BJ (cell line): Measurements from ENCODE around the gene FUT6. TPM values are rescaled to one million over a fixed set of nuclear protein-coding genes. Genes with fewer than 3 reads are reported as not detected.

Experiments used
- CTCF ChIA-PET: fragments of 350-600 bp; formaldehyde crosslinking; extraction: SDS; loops from one replicate; lab custom pipeline; 2021; ENCODE audit warnings: antibody characterized with exemption, inconsistent platforms; lab: Yijun Ruan, JAX
- POLR2A ChIA-PET: fragments of 300-600 bp; sonication (Branson Sonifier 250); formaldehyde crosslinking; extraction: SDS; loops from one replicate; lab custom pipeline; 2021; ENCODE audit warnings: antibody characterized with exemption; lab: Charles Lee
- DNase-seq: peaks from one replicate; pipeline ENCODE4 v3.0.0-alpha.2; 2011; ENCODE audit warnings: low read depth
- H3K27me3 ChIP-seq: 2 replicates; pipeline ENCODE4 v1.6.0; 2011; ENCODE audit warnings: low read length; ENCODE audit not compliant: control insufficient read depth, insufficient read depth
- H3K36me3 ChIP-seq: 2 replicates; pipeline ENCODE4 v1.5.1; 2011; ENCODE audit warnings: low read length; ENCODE audit not compliant: control insufficient read depth, insufficient read depth
- H3K4me3 ChIP-seq: 2 replicates; pipeline ENCODE4 v1.5.1; 2011; ENCODE audit warnings: low read depth, mild to moderate bottlenecking, control low read depth, low read length
- polyA plus RNA-seq: library from polyadenylated mRNA; depleted of rRNA; stranded (reverse); fragments of >200 nt; gene quantifications from 2 replicates; pipeline ENCODE4 v1.2.3, GENCODE V29; 2011
- TF ChIP-seq, protein P1 (sequence below): IDR thresholded peaks from 2 replicates; pipeline ENCODE4 v1.5.1; 2011; ENCODE audit warnings: low read depth, mild to moderate bottlenecking, control low read depth, inconsistent platforms, low read length, moderate library complexity; ENCODE audit not compliant: insufficient read depth

The FUT6 gene
- polyA plus RNA-seq, 1 experiment: not detected

DNA sequence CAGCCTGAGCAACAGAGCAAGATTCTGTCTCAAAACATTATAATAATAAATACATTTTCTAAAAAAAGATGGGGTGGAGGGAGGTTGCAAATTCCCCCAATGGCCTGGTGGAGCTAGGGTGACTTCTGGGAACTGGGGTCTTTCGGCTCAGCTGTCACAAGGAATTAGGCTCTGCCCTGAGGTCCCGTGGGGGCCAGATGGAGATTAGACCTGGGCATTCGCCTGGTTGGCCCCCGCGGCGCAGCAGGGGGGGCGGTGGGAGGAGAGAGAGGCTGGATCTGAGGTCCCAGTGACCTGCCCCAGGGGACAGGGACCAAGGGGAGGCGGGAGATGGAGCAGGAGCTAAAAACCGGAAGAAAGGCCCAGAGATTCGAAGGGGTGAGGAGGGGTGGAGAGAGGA, 14.8 kb downstream of the FUT6 start:
- TF ChIP-seq, protein P1, sequence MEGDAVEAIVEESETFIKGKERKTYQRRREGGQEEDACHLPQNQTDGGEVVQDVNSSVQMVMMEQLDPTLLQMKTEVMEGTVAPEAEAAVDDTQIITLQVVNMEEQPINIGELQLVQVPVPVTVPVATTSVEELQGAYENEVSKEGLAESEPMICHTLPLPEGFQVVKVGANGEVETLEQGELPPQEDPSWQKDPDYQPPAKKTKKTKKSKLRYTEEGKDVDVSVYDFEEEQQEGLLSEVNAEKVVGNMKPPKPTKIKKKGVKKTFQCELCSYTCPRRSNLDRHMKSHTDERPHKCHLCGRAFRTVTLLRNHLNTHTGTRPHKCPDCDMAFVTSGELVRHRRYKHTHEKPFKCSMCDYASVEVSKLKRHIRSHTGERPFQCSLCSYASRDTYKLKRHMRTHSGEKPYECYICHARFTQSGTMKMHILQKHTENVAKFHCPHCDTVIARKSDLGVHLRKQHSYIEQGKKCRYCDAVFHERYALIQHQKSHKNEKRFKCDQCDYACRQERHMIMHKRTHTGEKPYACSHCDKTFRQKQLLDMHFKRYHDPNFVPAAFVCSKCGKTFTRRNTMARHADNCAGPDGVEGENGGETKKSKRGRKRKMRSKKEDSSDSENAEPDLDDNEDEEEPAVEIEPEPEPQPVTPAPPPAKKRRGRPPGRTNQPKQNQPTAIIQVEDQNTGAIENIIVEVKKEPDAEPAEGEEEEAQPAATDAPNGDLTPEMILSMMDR: no peak
- Histone ChIP-seq H3K4me3 (no peak overlapping the region), H3K27me3 (peaks cover 3% of the 10 kb centered on the region; the same call in 1 of the 2 replicates), H3K36me3 (no peaks in the 10 kb centered on the region)
- ChIA-PET POLR2A (no interaction called here), CTCF (interaction anchor here (4.7 kb wide), 1 partner anchor 21 kb away, joined by 21 read pairs; no protein-coding TSS in a partner anchor)
- no peak for DNase-seq

DNA sequence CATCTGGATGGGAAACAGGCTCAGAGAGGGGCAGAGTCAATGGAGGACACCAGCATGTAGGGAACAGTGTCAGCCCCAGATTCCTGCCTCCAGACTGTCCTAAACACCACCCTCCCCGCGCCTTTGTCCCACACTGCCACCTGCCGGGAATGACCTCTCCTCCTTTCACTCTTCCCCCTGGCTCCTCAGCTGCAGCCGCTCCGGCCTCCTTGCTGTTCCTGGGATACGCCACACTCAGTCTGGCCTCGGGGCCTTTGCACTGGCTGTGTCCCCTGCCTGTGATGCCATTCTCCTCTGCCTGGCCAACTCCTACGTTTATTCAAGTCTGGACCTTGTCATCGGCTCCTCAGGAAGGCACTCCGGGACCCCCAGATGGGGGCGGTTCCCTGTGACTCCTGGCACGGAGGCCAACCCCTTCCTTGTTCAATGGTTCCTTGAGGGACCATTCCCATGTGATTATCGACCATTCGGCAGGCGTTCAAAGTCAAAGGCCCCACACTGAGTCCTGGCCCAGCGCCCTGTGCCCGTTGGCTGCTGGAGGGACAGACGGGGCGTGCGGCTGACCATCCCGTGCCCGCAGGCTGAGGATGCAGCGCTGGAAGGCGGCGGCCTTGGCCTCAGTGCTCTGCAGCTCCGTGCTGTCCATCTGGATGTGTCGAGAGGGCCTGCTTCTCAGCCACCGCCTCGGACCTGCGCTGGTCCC, 15.8 kb downstream of the FUT6 start:
- H3K36me3 ChIP-seq: no peaks in the 10 kb centered on the region
- no peak overlapping the region for H3K4me3 ChIP-seq
- POLR2A ChIA-PET: no interaction called here
- TF ChIP-seq, protein P1: 0 out of 2 replicates have a peak, but pooled peaks have one; percentile 14
- H3K27me3 ChIP-seq: no peaks in the 10 kb centered on the region
- DNase-seq: no peak
- CTCF ChIA-PET: interaction anchor here (4.7 kb wide), 1 partner anchor 20 kb away, joined by 21 read pairs; no protein-coding TSS in a partner anchor

DNA sequence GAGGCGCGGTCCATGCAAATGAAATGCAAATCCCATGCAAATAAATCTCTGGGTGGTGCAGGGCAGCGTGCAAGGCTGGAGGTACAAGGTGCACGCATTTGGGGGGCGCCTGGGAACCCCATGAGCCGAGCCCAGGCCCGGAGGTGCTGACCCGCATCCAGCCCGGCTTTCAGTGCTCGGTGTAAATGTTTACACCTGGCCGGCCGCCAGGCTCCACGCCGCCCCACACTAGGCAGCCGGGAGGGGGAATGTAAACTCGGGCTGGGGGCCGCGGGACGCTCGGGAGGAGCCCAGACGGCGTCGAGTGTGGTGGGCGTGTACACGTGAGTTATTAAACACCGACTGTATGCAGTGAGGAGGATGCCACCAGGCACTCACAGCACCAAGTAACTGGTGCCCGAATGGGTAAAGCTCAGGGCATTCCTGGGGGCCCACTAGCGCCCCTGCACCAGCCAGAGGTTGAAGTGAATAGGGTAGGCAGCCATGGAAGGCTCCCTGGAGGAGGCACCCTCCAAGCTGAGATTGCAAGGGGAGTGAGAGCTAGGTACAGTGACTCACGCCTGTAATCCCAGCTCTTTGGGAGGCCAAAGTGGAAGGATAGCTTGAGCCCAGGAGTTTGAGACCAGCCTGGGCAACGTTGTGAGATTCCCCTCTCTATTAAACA, 17.2 kb downstream of the FUT6 start:
- no peaks in the 10 kb centered on the region for H3K27me3 ChIP-seq
- no peaks in the 10 kb centered on the region for H3K36me3 ChIP-seq
- no peak overlapping the region for H3K4me3 ChIP-seq
- DNase-seq: no peak
- CTCF ChIA-PET: interaction anchor here (4.7 kb wide), 1 partner anchor 18 kb away, joined by 21 read pairs; no protein-coding TSS in a partner anchor
- POLR2A ChIA-PET: no interaction called here
- TF ChIP-seq, protein P1: no peak

DNA sequence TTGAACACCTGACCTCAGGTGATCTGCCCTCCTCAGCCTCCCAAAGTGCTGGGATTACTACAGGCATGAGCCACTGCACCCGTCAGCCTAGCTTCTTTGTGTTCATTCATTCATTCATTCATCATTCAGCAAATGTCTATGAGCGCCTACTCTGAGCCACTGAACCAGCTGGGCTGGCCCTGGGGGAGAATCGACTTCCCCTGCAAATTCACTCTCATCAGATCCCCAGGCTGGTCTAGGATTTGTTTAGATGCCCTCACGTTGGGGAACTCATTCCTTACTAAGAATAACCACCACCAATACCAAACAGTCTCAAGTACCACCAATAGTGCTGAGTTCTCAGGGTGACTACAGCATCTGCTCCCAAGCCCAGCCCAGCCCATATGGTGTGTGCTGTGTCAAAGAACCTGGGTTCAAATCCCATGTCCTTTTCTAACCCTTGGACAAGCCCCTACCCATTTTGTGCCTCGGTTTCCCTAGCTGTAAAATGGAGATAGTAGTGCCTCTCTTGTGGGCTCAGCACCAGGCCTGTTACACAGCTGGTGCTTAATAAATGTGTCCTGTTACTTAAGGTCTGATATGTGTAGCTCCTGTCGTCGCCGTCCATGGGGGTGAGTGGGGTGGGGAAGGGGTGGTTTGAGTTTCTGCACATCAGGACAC, 17.9 kb downstream of the FUT6 start:
- ChIA-PET POLR2A (no interaction called here), CTCF (interaction anchor here (4.7 kb wide), 1 partner anchor 18 kb away, joined by 21 read pairs; no protein-coding TSS in a partner anchor)
- H3K36me3 ChIP-seq: no peaks in the 10 kb centered on the region
- TF ChIP-seq, protein P1: no peak
- H3K4me3 ChIP-seq: no peak overlapping the region
- no peaks in the 10 kb centered on the region for H3K27me3 ChIP-seq
- no peak for DNase-seq

DNA sequence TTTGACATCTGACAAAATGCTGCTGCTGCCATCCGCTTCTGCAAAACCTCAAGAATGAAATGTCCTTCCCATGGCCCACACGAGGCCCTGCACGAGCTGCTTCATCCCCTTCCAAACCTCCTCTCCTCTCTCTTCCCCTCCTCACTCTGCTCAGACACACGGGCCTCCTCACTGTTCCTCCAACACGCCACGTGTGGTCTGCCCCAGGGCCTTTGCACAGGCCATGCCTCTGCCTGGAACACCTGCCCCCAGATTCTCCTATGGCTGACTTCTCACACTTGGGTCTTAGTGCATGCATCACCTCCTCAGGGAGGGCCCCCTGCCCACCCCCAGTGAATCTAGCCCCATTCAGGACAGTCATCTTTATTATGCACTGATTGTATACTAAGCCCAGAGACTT, 18.7 kb downstream of the FUT6 start:
- H3K27me3 ChIP-seq: no peaks in the 10 kb centered on the region
- ChIA-PET POLR2A (no interaction called here), CTCF (interaction anchor here (4.7 kb wide), 1 partner anchor 17 kb away, joined by 21 read pairs; no protein-coding TSS in a partner anchor)
- DNase-seq: no peak
- H3K36me3 ChIP-seq: no peaks in the 10 kb centered on the region
- no peak overlapping the region for H3K4me3 ChIP-seq
- TF ChIP-seq, protein P1: no peak
